Right cardiac atrium (tissue), 5 donors: ENCODE results near the gene OTULIN. TPM values are rescaled to one million over a fixed set of nuclear protein-coding genes. Genes with fewer than 3 reads are reported as not detected.

Experiments
- ATAC-seq, 2 donors: fragments of 200-7000 bp; cut with Tn5 transposase; one replicate each; pipeline versions ENCODE4 v1.8.0 to v1.9.1; 2020; ENCODE audit warnings: moderate library complexity in 2 of 2, mild to moderate bottlenecking in 1 of 2
- DNase-seq, 3 donors: peaks; one replicate each; pipeline ENCODE4 v3.0.0-alpha.2; 2020
- H3K27ac ChIP-seq: one replicate; pipeline ENCODE4 v1.5.1; 2013; ENCODE audit warnings: mild to moderate bottlenecking, low read length, control low read depth, moderate library complexity
- H3K27me3 ChIP-seq: one replicate; pipeline ENCODE4 v1.6.1; 2013; ENCODE audit not compliant: control insufficient read depth, insufficient read depth
- H3K4me1 ChIP-seq: one replicate; pipeline ENCODE4 v1.6.1; 2013; ENCODE audit warnings: low read length; ENCODE audit not compliant: control insufficient read depth, insufficient read depth
- H3K4me3 ChIP-seq: one replicate; pipeline ENCODE4 v1.5.1; 2013; ENCODE audit warnings: low read length, control low read depth
- H3K9me3 ChIP-seq: one replicate; pipeline ENCODE4 v1.6.1; 2013; ENCODE audit warnings: low read length; ENCODE audit not compliant: control insufficient read depth
- WGBS: extraction: QIAGEN DNeasy Blood & Tissue Kit; methylation state at CpG from one replicate; pipeline ENCODE4 v1.1.7; 2013; 5-methylcytosine and 5-hydroxymethylcytosine counted together
- intact Hi-C, 4 donors: fragments of 100-400 bp; cut with DNase I; formaldehyde crosslinking; loops; one replicate each; pipeline versions ENCODE4 v1.11.0 to v1.14.0; 2022 to 2023
- polyA plus RNA-seq: library from polyadenylated mRNA; stranded (reverse); fragments of 200-250 nt; gene quantifications from one replicate; pipeline ENCODE4 v1.2.3, GENCODE V29; 2013
- total RNA-seq, 4 donors: library from RNA; stranded (reverse); fragmentation: NEBNext Ultra II Directional; extraction: Animal tissue kit (Norgen Biotek cat#: 25700); gene quantifications; one replicate each; pipeline ENCODE4 v1.2.1, GENCODE V29; 2021
- donor health status: healthy with polysubstance abuse.
- donor health status: DM: no; HTN: yes; CAD: no.
- donor health status: DM: no; HTN: no; CAD: no.
- donor health status: DM: no; HTN: yes; CAD: no; lungs with severe emphysema.
- donor health status: DM: yes; HTN: yes; CAD: no.

The OTULIN gene
- total and polyA plus RNA-seq, 5 donors, result 6.0 to 20.4 (median 18.5) TPM

DNA sequence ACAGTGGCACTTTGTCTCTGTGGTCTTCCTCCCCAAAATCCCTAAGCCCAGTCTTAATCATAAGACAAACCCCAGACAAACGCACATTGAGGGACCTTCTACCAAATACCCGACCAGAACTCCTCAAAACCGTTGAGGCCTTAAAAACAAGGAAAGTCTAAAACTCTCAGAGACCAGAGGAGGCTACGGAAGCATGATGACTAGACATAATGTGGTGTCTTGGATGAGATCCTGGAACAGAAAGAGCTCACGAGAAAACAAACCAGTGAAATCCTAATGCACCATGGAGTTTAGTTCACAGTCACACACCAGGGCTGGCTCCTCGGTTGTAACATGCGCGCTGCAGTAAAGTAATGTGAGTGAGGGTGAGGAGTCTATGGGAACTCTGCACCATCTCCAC is 58.4 kb downstream of the OTULIN start:
- DNase-seq, result no peak
- Histone ChIP-seq H3K4me3 (no peak overlapping the region), H3K9me3 (peaks cover 2% of the 10 kb centered on the region), H3K27me3 (no peaks in the 10 kb centered on the region), H3K4me1 (peaks cover 2% of the 10 kb centered on the region), H3K27ac (no peak overlapping the region)
- intact Hi-C loops, result loop anchor here in 1 of 4 donors (10.0 kb wide), 1 partner anchor 152 kb away; the partner anchor contains the start of gene ANKH
- WGBS, result 93% methylated on average over 8 of the region's 8 CpGs
- no peak for ATAC-seq

DNA sequence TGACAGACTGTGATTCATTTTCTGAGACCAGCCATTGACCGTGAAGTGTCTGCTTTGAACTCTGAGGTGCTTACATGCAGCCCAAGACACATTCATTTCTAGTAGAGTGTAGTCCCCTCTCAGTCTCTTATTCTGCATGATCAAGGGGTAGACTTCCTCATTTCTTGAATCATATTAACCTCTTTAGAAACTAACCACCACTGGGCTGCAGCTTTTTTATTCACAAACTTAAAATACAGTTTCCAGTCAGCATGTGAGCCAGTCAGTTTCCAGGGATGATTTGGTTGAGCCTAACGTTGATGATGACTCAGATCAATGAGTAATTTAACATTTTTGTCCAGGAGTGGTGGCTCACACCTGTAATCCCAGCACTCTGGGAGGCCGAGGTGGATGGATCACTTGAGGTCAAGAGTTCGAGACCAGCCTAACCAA is 59.2 kb downstream of the OTULIN start:
- Histone ChIP-seq H3K27ac (no peak overlapping the region), H3K27me3 (no peaks in the 10 kb centered on the region), H3K9me3 (peaks cover 2% of the 10 kb centered on the region), H3K4me1 (peaks cover 2% of the 10 kb centered on the region), H3K4me3 (no peak overlapping the region)
- DNase-seq (no peak), ATAC-seq (no peak)
- WGBS, result 91% methylated on average over 4 of the region's 4 CpGs
- intact Hi-C loops, result loop anchor here in 1 of 4 donors (10.0 kb wide), 1 partner anchor 151 kb away; the partner anchor contains the start of gene ANKH

DNA sequence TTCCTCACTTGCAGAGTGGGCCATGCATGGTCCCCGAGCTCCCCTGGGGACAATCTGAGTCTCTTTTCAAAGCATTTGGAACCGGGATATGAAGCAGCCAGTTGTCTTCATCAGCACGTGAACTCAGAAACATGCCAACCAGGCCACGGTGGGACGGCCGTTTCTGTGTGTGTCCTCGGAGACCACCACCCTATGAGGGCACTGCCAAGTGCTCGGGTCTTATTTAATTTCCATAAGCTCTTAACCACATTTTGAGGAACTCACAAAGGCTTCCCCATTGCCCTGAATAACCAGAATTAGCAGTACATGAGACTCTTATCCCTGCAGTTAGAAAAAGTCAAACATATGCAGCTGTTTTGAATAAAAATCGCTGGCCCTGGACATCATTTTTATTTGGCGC is 60.1 kb downstream of the OTULIN start:
- H3K9me3 ChIP-seq, result peaks cover 2% of the 10 kb centered on the region
- DNase-seq (peak in 2 of 3 donors; percentile 63 to 65), ATAC-seq (no peak)
- WGBS, result 83% methylated on average over 10 of the region's 10 CpGs
- no peaks in the 10 kb centered on the region for H3K27me3 ChIP-seq
- no peak overlapping the region for H3K27ac ChIP-seq
- no peak overlapping the region for H3K4me3 ChIP-seq
- H3K4me1 ChIP-seq, result peaks cover 2% of the 10 kb centered on the region
- intact Hi-C loops, result loop anchor here in 3 of 4 donors (5.0 to 10.0 kb wide), 4 partner anchors 148 to 288 kb away; partner anchors contain the start of gene ANKH (in 2 of the 3)

DNA sequence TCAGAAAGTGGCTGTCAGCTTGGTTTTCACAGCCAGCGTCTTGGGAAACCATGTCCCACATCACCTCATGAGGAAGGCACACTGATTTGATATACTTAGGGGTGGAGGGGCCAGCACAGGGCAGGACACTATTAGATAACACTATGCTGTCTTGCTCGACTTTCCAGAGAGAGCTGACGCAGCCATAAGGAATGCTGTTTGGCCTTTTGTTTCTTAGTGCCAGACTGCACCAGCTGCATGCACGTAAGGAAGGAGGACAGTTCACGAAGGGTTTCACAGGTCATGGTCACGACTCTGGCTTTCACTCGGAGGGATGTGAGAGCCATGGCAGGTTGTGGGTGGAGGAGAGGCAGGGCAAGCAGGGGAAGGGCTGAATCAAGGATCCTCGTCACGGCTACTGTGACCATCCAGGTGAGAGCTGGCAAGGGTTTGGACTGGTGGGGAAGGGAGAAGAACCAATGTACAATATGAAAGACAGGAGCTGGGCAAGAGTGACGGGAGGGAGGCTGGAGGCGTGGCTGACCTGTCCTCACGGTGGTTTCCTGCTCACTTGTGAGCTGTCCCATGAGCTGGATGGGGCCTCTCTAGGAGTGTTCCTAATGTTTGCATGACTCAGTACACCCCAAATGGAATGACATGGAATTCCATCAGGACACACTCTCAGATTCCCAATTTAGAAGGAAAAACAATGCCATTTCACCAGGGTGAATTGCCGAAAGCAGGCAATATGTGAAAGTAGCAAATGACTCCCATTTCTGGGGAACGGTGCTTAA is 61.7 kb downstream of the OTULIN start:
- peak overlapping the region; percentile 8 for H3K27ac ChIP-seq
- peak in 1 of 2 donors; percentile 40 for ATAC-seq
- H3K9me3 ChIP-seq, result peaks cover 2% of the 10 kb centered on the region
- DNase-seq, result no peak
- H3K4me3 ChIP-seq, result no peak overlapping the region
- H3K27me3 ChIP-seq, result no peaks in the 10 kb centered on the region
- WGBS, result 77% methylated on average over 14 of the region's 14 CpGs
- intact Hi-C loops, result loop anchor here (2.0 to 10.0 kb wide), 5 partner anchors 146 to 286 kb away; partner anchors contain the start of gene ANKH (in 2 of the 4)
- peaks cover 2% of the 10 kb centered on the region for H3K4me1 ChIP-seq

DNA sequence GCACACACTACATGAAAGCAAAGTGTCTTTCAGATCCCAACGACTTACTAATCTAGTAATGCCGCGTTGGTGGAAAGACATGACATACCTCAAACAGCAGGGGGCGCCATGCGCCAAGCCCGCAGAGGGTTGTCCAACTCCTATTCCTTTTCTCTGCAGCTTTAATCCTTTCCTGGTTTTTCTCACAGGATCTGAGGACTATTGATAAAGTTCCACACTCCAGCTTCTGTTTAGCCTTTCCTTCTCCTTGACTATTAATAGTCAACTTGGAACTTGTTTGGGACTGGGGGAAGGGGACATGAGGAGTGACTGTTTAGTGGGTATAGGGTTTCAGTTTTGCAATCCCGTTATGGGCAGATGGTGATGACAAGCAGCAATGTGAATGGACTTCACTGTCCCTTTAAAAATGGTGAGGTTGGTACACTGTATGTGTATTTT is 62.9 kb downstream of the OTULIN start:
- Histone ChIP-seq H3K9me3 (peaks cover 2% of the 10 kb centered on the region), H3K4me3 (no peak overlapping the region), H3K27me3 (no peaks in the 10 kb centered on the region), H3K4me1 (peaks cover 2% of the 10 kb centered on the region), H3K27ac (no peak overlapping the region)
- ATAC-seq (peak; percentile 74 to 80), DNase-seq (peak; percentile 76 to 89 (median 88))
- WGBS, result 3% methylated on average over 7 of the region's 7 CpGs
- intact Hi-C loops, result loop anchor here (2.0 to 10.0 kb wide), 5 partner anchors 145 to 285 kb away; partner anchors contain the start of gene ANKH (in 2 of the 4)

DNA sequence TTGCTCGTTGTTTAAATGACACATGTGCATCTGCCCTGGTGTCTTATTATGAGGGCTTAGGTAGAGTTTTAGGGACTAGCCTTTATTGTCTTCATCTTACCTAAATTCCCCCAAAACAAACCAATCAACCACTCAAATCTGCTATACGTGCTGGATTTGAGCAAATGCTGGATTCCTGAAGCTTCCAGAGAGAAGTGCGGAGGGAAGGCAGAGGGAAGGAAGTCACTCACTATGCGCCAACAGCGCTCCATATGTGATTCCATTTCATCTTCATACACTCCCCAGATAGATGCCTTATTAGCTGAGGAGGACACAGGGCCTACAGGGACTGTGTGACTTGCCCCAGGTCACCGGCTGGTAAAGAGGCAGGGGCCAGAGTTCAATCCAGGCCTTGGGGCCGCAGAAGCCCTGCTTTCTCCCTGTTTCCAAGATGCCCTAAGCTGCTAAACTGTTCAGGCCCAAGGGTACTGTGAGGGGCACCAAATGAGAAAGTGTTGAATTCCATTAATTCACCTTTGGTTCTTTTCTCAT is 63.5 kb downstream of the OTULIN start:
- ATAC-seq (no peak), DNase-seq (no peak)
- Histone ChIP-seq H3K9me3 (no peaks in the 10 kb centered on the region), H3K27me3 (no peaks in the 10 kb centered on the region), H3K27ac (no peak overlapping the region), H3K4me3 (no peak overlapping the region), H3K4me1 (peaks cover 2% of the 10 kb centered on the region)
- 83% methylated on average over 7 of the region's 7 CpGs for WGBS
- intact Hi-C loops, result loop anchor here (2.0 to 10.0 kb wide), 5 partner anchors 144 to 284 kb away; partner anchors contain the start of gene ANKH (in 2 of the 4)

DNA sequence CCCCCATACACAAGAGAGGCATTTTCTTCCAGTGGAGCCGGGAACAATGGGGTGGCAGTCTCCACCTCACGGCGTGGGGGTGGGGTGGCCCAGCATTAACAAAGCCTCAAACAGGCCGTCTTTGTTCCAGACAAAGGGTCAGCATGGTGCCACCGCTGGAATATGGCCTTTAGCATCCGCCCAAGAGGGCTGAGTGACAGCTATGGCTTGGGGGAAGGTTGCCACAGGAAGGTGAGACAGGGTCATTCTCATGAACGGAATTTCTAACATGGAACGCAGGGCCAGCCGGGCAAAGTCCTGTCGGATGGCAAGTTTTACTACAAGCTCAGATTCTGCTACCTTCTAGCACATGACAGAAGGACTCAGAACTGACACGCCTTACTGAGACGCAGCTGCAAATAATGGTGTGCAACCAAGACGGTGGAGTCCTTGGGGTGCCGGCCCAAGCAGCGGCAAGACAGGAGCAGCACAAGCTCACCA is 64.0 kb downstream of the OTULIN start:
- WGBS, result 81% methylated on average over 15 of the region's 15 CpGs
- no peak for DNase-seq
- H3K27ac ChIP-seq, result no peak overlapping the region

DNA sequence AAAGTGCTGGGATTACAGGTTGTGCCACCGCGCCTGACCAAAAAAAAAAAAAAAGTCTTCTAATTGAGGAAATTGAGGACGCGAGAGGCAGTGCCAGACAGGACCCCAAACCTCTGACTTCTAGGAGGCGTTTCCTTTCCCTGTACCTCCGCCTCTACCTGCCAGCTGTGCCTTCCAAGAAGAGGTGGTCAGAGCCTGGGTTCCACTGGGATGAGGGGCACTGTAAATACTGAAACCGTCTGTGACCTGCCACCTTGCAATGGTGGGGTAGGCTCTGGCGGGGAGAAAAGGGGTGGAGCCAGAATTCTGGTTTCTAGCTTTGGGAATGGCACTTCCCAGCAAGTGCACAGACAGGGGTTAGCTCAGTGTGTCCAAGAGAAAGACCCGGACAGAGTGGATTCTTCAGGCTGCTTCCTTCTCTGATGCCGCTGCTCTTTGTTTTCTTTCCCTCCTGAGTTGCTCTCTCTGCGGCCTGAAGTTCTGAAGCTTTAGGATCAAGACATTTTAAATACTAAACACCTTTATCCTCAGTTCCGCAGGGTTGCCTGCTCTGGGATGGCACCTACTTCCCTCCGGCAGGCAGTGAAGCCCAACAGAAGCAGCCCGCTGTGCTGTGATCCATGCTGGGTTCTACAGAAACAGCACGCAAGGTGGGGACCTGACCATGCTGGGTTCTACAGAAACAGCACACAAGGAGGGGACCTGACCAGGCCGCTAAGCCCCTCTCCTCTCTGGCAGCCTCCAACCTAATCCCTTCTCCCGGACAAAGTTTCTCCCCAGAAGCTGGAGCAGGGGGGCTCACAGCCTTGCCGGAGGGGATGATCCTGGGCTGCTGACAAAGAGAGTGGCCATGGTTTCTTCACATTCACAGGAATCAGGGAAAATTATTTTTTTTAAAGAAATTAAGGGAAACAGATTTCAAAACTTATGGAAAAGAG is 65.2 kb downstream of the OTULIN start:
- DNase-seq (no peak), ATAC-seq (no peak)
- H3K27ac ChIP-seq, result no peak overlapping the region

More for the DNA sequence above, 64.0 kb downstream of the OTULIN start:
- no peak overlapping the region for H3K4me3 ChIP-seq
- H3K27me3 ChIP-seq, result no peaks in the 10 kb centered on the region
- intact Hi-C loops, result loop anchor here in 3 of 4 donors (5.0 to 10.0 kb wide), 4 partner anchors 144 to 284 kb away; partner anchors contain the start of gene ANKH (in 2 of the 3)
- peaks cover 2% of the 10 kb centered on the region for H3K4me1 ChIP-seq
- peak; percentile 19 to 33 for ATAC-seq
- no peaks in the 10 kb centered on the region for H3K9me3 ChIP-seq

DNA sequence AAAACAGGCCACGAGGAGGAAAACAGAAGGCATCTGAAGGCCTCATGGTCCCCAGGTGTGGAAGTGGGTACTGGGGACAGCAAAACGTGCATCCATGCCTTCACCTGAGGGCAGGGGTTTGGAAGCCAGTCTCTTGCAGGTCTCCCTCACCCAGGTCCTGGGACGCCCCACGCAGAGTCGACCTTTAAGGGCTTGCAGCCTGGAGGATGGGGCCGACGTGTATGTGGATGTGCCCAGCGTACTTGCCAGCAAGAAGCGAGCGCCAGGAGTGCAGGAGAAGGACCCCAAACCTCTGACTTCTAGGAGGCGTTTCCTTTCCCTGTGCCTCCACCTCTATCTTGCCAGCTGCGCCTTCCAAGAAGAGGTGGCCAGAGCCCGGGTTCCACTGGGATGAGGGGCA is 65.9 kb downstream of the OTULIN start:
- Histone ChIP-seq H3K27ac (no peak overlapping the region), H3K27me3 (no peaks in the 10 kb centered on the region), H3K4me1 (peaks cover 2% of the 10 kb centered on the region), H3K4me3 (no peak overlapping the region), H3K9me3 (peaks cover 1% of the 10 kb centered on the region)
- no peak for DNase-seq
- WGBS, result 94% methylated on average over 13 of the region's 13 CpGs
- no peak for ATAC-seq
- intact Hi-C loops, result no loop called here

More for the DNA sequence above, 65.2 kb downstream of the OTULIN start:
- no peaks in the 10 kb centered on the region for H3K27me3 ChIP-seq
- no peaks in the 10 kb centered on the region for H3K9me3 ChIP-seq
- no peak overlapping the region for H3K4me3 ChIP-seq
- peaks cover 2% of the 10 kb centered on the region for H3K4me1 ChIP-seq
- 94% methylated on average over 18 of the region's 18 CpGs for WGBS
- intact Hi-C loops, result loop anchor here in 3 of 4 donors (5.0 to 10.0 kb wide), 4 partner anchors 143 to 283 kb away; partner anchors contain the start of gene ANKH (in 2 of the 3)

DNA sequence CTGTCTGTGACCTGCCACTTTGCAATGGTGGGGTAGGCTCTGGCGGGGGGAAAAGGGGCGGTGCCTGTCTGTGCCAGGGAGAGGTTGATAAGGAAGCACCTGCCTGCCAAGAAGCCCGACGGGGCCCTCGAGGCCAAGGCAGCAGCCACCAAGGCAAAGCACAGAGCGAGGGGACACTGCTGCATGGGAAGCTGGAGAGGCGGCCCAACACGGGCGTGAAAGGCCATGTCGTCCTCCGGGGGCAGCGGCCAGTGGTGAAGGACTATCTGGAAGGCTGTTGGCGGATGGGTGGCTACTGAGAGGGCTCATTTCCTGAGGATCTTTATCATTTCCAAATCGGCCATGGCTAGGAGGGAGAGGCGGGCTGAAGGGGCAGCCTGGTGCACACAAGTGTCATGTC is 66.4 kb downstream of the OTULIN start:
- Histone ChIP-seq H3K27ac (no peak overlapping the region), H3K27me3 (no peaks in the 10 kb centered on the region), H3K9me3 (peaks cover 2% of the 10 kb centered on the region), H3K4me3 (no peak overlapping the region), H3K4me1 (peaks cover 2% of the 10 kb centered on the region)
- intact Hi-C loops, result no loop called here
- WGBS, result 81% methylated on average over 15 of the region's 15 CpGs
- ATAC-seq (no peak), DNase-seq (no peak)
